ENCODE measurements around the gene EPHA4.

The EPHA4 gene

DNA sequence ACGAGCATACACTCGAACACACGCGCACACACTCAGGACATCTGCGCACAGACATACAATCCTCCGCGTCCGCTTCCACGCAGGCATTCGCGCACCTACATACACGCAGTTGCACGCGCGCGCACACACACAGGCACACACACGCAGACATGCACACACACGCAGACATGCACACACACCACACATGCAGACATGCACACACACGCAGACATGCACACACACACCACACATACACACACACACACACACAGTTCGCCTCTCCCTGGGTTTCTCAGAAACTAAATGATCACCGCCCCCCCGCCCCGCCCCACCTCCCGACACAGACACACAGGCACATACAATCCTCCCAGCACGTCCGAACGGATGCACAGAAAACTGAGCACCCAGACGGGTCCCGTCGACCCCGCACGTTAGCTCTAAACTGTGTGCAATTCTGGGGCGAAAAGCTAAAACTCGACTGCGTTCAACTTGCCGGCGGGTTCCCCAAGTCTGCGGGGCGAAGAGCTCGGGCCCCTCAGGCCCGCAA, 1.0 kb downstream of the EPHA4 start:
- DNase-seq: peak; percentile 47

DNA sequence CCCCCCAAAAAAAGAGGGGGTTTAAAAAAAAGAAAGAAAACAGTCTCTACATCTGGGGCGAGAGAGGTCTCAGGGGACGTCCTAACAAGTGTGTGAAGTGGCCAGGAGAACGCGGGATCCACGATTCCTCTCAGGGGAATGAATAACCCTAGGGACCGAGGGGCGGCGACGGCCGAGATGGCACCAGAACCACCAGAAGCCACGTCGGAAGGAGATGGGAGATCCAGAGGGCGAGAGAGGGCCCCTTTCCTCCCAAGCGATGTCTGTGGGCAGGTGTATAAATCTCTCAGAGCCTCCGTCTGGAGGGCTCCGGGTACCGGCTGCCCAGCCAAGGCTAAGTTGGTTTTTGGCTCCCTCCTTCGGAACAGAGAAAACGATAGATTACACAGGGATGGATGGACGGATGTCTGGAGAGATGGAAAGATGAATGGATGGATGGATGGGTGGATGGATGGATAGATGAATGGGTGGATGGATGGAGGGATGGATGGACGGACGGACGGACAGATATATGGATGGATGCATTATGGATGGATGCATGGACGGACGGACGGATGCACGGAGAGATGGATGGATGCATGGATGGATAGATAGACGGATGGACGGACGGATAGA, 1.7 kb downstream of the EPHA4 start:
- peak; percentile 22 for DNase-seq

DNA sequence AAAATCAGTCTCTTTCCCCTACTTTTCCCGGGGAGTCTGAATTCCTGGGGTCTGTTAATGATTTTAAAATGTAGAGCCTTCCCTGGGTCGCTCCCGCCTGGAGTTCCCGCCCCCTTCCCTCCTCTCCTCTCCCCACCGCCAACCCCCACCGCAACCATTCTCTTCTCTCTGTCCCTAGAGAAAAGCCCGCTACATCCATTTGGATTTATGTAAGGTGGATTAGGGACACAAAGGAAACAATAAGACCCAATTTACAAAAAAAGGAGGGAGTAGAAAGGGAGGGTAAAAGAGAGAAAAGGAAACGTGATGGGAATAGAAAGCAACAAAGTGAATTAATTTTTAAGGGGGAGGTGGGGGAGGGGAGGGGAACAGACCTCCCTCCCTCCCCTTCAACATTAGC, 2.2 kb downstream of the EPHA4 start:
- DNase-seq: no peak

DNA sequence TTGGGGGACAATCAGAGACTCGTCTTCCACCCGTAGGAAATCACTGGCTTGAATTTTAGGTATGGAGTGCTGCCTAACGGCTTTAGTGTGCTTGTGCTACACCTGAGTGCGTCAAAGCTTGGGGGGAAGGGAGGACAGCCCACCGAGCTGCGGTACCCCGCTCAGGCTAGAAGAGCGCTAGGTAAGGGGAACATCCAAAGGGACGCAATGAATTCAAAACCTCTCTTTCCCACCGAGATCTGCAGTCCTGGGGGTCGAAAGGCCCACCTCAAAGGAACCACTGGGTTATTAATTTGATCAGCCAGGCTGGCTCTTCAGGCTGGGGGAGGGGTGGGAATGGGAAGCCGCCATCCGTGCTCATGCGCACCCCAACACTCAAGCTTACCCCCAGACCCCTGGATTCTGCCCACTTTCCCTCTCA, 2.7 kb downstream of the EPHA4 start:
- DNase-seq: no peak

DNA sequence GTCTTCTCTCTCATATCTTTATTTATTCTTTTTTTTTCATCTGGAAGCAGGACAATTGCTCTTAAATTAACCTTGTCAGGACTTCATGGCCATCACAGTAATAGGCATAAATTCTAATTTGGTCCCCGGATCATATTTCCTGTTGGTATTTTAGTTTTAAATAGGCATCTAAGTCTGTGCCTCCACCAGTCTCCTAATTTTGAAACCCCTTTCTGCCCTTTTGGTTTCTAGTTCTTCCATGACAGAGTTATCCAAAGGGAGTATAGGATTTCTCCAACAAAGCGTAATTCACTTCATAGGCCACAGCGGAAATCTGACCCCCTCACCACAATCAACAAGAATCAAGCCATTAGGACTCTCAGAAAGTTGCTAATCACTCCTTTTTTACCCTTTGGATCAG, 3.8 kb downstream of the EPHA4 start:
- DNase-seq: no peak

DNA sequence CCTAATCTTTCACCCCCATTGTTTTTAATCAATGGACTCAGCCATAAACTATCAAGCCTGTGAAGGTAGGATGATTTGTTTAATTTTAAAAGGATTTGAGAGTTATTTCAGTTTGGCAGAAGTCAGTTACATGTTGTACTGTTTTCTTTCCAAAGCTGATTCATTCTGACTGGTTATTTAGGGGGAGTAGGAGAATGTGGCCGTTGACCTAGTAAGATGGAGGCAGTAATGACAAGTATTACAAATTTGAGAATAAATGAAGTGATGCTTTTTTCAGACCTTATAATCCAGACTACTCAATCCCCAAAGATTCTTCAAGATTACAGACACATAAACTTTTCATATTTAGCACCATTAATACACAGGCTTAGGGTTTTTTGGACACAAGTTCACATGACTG, 4.3 kb downstream of the EPHA4 start:
- DNase-seq: no peak

DNA sequence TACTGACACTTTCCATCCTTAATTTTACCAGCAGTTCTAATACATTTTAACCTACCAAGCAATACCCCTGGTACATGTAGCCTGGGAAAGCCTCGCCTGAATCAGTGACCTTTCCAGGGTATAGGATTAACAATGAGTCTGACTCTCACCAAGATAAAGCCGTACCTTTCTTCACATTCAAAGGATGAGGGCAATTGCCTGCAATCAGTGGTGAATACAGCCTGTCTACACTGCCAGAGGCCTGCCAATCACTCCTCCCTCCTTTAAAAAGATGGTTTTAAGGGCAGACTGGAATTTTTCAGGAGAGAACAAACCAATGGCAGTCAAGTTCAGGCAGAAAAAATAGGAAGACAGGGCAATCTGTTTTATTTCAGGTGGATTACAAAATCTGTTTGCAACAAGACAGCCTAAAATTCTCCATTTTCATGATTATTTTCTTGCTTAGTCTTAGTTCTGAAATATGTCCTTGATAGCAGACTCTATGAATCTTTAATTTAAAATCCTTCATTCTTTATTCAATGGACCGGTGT, 4.8 kb downstream of the EPHA4 start:
- DNase-seq: no peak

DNA sequence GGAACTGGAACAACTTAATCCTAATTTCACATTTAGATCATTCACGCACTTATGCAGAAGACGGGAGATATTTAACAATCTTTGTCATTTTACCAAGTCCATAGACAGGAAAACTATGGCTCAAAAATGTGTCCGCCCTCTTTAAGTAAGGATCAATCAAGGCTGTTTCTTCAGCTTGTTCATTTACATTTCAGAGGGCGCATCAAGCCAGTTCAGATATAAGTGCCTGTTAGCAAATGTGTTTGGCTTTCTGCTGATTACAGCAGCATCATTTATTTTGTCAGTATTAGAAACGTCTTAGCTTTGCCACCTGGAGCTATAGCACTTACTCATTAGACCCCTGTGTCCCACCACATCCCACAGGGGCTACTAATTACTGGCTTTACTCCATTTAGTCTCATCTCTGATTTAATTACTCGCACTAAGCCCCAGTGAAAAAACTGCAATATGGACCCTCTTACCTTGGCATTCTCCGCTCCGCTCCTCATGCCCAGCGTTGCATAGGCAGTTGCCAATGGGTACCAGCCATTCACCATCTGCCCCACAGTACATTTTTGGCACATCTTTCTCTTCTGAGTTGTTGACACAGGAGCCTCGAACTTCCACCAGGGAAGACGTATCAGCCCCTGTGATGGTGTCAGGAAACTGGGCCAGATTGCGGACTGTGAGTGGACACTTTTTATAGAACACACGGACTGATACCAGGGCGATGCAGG, 8.7 kb downstream of the EPHA4 start:
- DNase-seq: no peak

DNA sequence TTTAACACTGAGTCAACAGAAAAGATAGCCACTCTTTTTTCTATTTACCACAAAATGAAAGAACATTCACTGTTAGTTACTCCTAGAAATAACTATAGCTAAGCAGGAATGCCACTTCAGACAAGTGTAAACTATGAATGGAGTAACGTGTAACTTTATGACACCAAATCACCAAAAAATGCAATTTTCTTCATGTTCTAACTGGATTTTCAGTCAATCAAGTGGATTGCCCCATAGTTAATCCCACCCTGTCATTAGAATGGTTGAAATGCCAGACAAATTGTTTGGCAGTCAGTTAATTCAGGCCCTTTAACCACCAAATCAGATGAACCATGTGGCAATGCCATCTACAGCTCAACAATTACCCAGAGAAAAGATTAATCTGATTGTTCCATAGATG, 9.9 kb downstream of the EPHA4 start:
- DNase-seq: no peak

DNA sequence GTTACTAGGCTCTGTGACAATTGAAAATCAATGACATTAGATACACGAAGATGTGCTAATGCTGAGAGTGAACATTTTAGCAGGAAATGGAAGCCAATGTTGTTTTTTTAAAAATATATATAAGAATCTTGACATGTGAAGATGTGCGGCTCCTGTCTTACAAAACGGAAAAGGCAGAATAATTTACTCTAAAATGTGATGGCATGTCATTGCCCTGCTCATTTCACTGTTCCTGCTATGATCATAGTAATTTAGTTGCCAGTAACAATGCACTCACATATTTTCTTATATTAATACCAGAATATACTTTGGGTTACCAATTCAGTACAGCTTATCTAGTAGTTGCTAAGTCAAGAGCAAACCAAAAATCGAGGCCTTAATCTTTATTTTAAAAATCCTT, 10.3 kb downstream of the EPHA4 start:
- DNase-seq: no peak

DNA sequence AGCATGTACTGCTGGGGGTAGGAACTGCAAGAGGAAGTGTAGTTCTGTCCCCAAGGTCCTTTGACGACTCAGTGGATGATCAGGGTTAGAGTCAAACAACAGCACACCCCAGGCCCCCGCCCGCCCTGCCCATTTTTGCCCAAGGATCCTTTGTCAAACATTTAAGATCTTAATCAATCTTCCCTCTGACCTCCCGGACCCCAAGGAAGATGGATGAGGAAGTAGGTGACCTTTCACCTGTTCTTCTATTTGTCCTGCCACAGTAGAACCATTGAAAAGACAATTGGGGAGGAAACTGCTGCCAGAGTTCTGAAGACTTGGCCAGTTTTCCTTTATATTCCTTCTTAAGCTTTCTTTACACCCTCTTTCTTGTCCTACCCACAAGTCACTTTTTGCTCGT, 12.1 kb downstream of the EPHA4 start:
- DNase-seq: no peak

DNA sequence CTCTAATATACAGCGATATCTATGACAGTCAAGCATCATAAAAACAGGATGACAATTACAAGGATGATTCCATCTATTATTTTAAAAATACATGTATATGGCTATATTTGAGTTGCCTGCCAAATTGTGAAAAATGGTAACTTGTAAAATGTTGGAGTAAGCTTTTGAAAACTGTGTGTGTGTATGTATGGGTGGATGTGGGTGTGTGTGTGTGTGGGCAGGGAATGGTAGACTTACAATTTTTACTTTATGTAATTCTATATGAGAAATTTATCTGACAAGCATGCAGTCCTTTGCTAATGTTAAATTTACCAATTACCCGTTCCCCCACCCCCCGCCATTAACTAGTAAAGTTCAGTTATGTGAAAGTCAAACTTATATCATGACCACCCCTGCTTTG, 14.0 kb downstream of the EPHA4 start:
- no peak for DNase-seq

DNA sequence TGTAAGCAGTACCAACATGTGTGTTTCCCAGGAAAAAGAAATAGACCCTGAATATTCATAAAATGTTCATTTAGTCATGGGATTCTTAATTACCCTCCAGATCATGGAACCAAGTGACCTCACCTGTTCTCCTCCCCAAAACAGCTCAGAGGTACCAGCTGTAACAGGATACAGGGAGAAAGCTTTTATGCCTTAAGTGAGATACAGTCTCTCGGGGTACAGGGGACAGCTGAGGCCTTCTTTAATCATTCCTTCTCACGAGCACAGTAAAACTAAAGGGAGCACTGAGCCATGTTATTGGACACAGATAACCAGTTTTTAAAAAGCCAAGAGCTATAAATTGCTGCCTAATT, 16.6 kb downstream of the EPHA4 start:
- no peak for DNase-seq

DNA sequence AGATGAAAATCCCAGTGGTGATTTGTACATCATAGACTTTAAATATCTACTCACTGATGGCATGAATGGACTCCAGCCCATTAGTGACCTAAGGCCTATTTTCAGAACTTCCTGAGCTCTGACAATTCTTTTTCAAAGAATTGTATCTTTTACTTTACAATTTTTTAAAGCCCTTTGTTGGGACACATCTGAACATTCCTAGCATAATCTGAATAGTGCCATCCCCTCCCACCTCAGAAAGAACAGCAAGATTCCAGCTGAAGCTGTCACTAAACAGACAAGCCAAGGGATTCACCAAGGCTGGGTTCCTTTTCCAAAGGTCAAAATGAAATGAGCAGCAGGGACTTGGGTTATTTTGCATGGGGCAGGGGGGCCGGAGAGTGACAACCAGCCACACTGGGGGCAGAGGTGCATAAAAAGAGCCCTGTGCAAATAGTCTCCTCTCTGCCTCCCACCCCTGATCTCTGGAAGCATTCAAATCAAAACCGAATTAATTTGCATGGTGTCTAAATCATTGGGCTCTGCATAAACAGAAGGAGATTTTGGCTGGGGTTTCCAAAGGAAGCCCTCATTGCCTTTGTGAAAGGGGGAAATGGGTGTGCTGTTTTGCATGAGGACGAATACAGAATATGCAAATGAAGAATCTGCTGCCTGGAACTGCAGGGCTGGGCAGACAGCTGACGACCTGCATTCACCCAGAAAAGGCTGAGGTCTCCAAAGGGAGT, 17.2 kb downstream of the EPHA4 start:
- no peak for DNase-seq

DNA sequence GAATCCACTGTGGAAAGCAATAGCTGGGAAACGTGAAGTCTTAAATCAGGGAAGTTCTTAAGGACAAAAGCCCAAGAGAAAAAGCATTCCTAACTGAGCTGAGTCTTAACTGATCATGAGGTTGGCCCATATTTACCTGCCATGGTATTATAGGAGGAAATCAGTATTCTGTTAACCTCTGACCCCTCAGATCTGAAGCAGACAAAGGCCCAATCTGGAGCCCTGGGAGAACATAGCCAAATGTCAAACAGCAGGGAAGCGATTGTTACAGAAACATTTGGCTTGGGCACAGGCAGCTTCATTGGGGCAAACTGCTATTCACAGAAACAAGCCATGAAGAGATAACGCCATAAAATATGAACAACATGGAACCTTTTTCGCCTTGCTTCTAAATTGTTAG, 18.8 kb downstream of the EPHA4 start:
- no peak for DNase-seq

DNA sequence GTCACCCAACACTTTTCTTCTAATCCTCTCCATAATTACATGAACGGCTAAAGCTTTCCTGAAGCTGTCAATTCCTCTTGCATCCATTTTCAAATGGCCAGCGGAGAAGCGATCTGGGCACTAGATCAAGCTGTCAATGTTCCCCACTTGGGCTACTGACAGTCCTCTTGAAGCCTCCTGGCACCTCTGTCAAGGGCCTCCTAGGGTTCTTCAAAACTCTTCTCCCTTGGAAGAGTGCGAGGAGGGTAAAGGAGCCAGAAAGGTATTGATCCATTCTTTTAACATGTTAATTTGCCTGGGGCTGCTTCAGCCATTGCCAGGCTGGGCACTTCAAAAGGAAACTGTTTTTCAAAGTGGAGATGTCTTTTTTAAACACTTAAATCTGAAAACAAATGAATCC, 19.8 kb downstream of the EPHA4 start:
- no peak for DNase-seq

DNA sequence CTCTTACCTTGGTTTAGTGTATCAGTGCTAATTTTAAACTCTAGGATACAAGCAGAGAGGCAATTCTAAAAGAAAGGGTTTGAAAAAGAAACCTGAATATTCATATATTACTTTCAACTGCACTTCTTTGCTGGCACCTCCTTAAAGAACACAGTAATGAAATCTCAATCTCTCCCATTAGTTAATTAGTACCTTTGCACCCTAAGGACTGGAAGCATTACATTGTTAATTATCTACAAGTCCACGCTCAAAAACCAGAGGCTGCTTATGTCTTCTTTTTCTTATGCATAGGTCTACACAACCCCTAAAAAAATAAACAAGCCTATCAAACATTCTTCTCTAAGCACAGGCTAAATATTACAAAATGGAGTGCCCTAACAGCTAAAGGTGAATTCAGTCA, 20.2 kb downstream of the EPHA4 start:
- no peak for DNase-seq

DNA sequence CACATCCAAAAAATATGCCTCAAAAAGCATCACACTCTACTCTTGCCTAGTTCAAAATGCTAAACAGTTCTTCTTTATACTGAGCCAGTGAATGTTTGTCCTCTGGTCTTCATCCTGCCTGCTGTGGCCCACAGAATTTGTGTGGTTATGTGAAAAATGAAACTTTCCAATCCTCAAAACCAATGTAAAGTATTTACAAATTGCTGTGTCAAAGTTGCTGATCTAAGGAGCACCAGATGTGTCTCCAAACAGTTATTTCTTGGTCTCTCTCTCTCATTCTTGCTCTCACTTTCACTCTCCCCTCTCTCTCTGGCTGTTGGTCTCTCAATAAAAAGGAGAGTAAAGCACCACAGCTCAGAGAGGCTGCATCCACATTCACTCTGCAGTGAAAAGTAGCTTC, 23.0 kb downstream of the EPHA4 start:
- DNase-seq: no peak

DNA sequence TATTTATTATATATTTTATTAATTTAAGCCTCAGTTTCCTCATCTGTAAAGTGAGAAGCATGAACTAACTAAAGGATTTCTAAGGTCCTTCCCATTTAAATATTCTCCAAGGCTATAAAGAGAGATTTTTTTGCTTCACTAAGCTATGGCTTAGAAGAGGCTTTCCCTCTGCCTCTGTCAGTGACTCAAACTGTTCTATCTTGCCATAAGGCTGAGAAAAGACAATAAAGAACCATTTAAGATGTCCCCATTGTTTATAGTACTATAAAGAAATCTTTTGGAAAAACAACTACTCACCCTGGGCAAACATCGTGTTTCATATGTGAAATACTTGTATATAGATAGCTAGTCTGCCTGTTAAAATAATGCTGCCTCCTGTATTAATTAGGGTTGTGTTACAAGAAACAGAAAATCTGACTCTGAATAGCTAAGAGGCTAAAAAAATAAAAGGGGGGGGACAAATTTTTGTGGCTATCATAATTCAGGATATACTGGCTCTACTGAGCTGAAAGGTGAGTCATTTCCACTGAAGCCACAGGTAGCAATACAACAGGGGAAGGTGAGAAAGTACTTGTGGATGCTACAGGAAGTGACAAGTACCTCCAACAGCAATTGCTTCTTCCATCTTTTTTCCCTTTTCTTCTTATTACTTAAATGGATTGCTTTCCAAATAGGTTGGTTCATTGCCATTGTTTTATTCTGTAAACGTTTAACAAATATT, 25.4 kb downstream of the EPHA4 start:
- DNase-seq: no peak

DNA sequence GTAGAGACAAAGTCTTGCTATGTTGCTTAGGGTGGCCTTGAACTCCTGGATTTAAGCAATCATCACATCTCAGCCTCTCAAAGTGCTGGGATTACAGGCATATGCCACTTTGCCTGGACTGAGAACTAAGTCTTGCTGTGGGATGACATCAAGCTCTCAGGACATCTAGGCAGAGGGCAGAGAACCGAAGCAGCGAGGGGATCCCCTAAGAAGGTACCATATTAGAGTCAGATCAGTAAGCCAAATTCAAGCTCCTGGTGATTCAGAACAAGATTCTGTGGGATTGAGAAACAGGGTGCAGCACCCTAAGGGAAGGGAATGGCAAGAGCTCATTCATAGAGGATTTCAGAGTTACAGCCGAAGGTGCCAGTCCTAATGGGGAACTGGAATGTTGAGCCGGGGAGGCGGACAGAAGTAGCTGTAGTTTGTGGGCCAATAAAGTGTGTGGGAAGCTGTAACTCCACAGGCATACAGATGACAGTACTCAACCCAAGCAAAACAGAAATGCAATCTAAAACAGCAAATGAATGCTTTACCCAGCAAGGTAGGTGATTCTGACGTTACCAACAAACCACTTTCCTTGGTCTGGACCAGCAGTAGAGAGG, 30.9 kb downstream of the EPHA4 start:
- DNase-seq: no peak

DNA sequence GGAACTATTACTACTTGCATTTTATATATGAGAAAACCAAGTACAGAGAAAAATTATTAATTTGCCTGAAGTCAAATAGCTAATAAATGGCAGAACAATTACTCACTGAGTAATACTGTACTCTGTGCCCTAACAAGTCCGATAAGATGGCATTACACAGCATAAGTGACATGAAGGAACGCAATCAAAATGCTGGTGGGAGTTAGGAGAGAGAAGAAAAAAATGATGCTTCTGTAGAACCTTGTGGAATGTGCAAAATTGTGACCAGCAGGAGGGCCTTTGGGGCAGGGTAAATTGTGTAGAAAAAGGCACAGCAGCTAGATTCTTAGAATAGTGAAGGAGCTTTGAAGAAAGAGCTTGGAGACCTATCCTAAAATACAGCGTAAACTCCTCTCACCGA, 32.9 kb downstream of the EPHA4 start:
- DNase-seq: no peak

DNA sequence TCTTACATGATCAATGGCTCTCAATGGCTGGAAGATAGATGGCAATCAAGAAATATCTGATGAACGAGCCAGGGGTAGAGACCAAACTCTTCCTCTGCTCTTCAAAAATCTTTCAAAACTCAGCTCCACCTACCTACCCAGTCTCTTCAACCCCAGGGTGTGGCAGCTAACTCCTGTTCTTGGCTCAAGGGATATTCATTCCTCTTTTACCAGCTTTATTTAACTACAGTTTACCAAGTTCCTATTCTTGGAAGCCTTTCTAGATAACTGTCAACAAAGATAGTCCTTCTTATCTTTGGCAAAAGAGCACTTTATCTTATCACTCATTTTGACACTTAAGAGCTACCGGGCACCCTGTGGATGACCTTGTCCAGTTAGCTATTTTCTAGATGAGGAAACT, 36.3 kb downstream of the EPHA4 start:
- no peak for DNase-seq

DNA sequence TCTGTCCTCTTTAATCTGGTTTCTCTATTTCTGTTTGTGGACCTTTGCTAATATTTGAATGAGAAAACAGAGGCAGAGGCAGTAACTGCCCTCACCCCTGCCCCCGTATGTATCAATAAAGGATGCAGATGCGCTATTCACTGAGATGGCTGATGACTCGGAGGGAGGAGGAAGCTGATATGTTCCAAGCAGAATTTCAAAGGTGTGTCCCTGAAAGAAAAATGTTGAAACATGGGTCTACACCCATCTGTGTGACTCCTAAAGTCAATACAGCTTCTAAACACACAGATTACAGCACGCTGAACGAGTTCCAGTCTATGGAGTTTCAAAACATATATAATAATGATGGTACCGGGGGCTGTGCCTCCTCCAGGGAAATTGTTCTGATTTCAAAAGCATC, 38.8 kb downstream of the EPHA4 start:
- no peak for DNase-seq

Measured in activated gamma-delta T cell treated with Interleukin-2 at 50 U/mL for 16 hours (primary cell).